HG02943 (cell line): ENCODE measurements around the gene BMERB1.
"Not testable (repeated sequence)": the region's sequence is repeated elsewhere in the genome, so short reads cannot be mapped to it uniquely, and the experiment has no call there.

Experiments
- ATAC-seq: cut with Tn5 transposase; IDR thresholded peaks from one replicate; pipeline ENCODE4 v1.9.1; 2021; ENCODE audit warnings: mild to moderate bottlenecking, low read depth, moderate library complexity; ENCODE audit not compliant: unreplicated experiment

The BMERB1 gene

GRCh38 chr16:15548482-15548891 lies 114.1 kb downstream of the BMERB1 start:
- no peak for ATAC-seq

- no peak for ATAC-seq
Measured at GRCh38 chr16:15552507-15552906, 118.1 kb downstream of the BMERB1 start.

GRCh38 chr16:15553313-15554088 lies 119.1 kb downstream of the BMERB1 start:
- ATAC-seq = no peak

GRCh38 chr16:15556130-15556529 lies 121.7 kb downstream of the BMERB1 start:
- no peak for ATAC-seq

- no peak for ATAC-seq
Measured at GRCh38 chr16:15557258-15557657, 122.9 kb downstream of the BMERB1 start.

DNA sequence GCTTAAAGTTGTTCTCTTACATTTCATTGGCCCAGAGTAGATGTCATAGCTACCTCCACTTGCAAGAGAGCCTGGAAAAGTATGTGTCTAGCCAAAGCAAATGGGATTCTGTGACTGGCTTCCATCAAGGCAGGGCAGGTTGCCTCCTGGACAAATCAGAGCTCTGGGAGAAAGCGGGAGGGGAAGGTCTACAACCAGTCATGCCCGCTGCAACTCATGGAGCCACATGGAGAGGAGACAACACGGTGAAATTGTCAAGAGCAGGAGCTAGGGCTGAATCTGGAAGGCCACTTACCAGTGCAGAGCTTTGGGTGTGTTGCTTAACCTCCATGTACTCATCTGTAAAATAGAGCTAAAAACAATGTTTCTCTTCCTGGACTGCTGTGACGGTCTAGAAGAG lies 124.8 kb downstream of the BMERB1 start:
- no peak for ATAC-seq

- no peak for ATAC-seq
Measured at GRCh38 chr16:15564604-15565339, 130.4 kb downstream of the BMERB1 start.

DNA sequence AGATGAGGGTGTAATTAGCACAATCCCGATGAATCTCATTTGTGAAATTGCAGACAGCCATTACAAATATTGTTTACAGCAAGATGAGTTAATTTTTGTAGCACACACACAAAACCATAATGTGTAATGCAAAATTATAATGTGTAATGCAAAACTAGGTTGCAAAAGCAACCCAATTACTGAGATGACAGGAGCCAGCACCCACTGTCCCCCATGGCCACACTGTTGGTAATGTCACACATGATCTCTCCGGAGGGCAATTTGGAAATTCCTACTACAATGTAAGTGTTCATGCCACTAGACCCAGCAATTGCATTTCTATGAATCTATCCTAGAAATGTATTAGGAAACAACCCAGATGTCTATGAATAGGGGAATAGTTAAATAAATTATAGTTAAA lies 131.7 kb downstream of the BMERB1 start:
- no peak for ATAC-seq

GRCh38 chr16:15567823-15568222 lies 133.4 kb downstream of the BMERB1 start:
- ATAC-seq = no peak

DNA sequence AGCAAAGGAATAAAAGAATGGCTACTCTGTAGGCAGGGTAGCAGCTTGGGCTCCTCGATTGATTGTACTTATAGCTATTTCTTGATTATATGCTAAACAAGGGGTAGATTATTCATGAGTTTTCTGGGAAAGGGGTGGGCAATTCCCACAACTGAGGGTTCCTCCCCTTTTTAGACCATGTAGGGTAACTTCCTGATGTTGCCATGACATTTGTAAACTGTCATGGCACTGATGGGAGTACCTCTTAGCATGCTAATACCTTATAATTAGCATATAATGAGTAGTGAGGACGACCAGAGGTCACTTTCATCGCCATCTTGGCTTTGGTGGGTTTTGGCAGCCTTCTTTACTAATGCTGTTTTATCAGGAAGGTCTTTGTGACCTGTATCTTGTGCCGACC lies 136.3 kb downstream of the BMERB1 start:
- not testable (repeated sequence) for ATAC-seq

DNA sequence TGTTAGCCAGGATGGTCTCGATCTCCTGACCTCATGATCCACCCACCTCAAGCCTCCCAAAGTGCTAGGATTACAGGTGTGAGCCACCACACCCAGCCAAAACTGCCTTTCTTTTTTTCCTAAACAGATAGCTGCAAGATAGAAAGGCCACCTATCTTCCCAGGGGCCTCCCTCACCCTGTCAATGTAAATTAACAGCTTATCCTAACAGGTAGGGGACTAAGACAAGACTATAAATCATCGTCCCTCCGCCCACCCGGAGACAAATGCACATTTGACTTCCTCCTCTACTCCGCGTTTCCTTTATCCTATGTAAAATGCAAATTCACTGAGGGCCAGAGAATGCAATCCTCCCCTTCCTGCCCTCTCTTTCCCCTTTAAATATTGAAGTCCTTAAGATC lies 137.2 kb downstream of the BMERB1 start:
- no peak for ATAC-seq

- ATAC-seq = no peak
Measured at GRCh38 chr16:15572329-15573001, 138.1 kb downstream of the BMERB1 start.

DNA sequence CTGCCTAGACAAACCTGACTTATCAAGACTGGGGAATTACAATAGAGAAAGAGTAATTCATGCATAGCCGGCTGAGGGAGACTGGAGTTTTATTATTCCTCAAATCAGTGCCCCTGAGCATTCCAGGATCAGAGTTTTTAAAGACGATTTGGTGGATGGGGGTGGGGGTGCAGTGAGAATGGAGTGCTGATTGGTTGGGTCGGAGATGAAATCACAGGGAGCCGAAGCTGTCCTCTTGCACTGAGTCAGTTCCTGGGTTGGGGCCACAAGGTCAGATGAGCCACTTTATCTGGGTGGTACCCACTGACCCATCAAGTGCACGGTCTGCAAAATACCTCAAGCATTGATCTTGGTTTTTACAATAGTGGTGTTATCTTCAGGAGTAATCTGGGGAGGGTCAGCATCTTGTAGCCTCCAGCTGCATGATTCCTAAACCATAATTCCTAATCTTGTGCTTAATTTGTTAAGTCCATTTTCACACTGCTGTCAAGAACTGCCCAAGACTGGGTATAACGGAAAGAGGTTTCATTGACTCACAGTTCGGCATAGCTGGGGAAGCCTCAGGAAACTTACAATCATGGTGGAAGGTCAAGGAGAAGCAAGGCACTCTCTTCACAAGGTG lies 139.0 kb downstream of the BMERB1 start:
- no peak for ATAC-seq

- ATAC-seq = not testable (repeated sequence)
Measured at GRCh38 chr16:15573896-15574613, 139.7 kb downstream of the BMERB1 start.

DNA sequence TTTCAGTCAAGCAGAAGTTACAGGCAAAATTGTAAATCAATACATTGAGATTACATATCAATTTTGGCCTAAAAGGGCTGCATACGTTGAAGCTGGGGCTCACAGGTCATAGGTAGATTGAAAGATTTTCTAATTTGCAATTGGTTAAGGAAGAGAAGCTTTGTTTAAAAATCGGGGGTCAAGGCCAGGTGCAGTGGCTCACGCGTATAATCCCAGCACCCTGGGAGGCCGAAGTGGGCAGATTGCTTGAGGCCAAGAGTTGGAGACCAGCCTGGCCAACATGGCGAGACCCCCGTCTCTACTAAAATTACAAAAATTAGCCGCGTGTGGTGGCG lies 140.2 kb downstream of the BMERB1 start:
- ATAC-seq = no peak

DNA sequence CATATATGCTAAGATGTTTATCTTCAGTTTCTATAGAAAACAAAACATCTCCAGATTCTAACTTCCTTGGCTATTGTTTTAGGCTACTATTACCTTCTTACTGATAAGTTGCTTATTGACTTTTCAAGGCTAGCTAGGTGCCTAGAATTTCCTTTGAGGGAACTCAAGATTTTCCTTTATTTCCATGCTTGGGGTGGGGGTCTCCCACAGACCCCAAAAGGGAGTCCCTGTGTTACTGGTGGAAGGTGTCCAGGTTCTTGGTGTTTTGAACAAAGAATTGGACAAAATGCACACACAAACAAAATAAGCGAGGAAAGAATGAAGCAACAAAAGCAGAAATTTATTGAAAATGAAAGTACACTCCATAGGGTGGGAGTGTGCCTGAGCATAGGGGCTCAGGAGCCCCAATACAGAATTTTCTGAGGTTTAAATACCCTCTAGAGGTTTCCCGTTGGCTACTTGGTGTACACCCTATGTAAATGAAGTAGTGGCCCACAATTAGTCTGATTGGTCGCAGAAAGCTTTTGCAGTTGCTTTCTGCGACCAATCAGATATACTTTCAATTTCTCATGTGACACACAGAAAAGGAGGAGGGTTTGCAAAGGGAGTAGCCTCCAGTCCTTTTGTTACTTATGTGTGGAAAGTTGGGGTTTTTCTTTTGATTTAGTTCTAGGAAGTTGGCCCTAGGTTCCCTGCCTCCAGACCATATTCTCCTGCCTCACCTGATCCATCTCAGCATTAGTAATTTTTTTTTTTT lies 141.1 kb downstream of the BMERB1 start:
- ATAC-seq = no peak

DNA sequence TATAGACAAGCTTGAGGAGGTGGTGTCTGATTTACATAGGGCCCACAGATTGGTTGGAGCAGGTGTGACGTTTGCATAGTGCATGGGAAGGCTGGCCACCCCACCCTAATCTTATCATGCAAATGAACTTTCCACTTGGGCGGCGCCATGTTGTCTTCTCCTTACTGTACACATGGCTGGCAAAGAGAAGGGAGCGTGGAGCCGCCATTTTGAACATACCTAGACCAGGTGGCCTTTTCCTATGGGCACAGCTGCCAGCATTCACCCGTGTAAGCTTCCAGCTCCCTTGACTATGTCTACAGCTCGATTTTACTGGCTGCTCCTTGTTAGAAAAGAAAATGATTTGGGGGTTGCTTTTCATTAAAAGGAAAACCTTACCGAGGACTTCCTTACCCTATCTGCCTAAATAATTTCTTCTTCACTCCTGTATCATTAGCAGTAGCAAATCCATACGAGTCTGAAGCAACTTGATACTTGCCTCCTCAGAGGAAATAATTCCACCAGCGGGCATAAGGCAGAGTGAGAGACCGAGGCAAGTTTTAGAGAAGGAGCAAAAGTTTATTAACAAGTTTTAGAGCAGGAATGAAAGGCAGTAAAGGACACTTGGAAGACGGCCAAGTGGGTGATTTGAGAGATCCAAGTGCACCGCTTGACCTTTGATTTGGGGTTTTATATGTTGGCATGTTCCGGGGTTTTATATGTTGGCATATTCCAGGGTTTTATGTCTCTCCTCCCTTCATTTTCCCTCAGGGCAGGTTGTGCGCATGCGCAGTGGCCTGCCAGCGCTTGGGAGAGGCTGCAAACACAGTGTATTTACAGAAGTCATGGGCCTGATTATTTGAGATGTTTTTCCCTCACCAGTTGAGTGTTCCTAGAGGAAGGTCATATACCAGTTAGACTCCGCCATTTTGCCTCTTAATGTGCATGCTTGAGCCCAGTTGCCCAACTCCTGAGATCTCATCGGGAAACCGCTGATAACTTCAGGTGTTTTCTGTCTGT lies 142.9 kb downstream of the BMERB1 start:
- ATAC-seq = no peak

DNA sequence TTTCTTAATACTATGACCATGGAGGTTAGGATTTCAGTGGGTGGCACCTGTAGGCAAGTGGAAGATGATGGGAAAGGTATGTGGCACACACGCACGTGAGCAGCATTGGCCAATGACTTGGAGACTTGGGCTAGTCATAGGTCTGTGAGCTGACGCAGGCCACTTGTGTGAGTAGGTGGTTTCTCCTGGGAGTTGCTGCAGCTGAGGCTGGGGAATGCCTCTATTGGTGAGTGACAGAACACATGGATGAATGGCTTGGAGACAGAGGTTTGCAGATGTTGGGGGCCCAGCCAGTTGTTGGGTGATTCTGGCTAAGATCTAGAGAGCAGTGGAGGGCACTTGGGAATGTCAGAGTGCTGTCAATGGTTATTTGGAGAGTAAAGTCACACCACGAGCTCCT lies 144.4 kb downstream of the BMERB1 start:
- ATAC-seq = no peak
